Stimulated activated CD4-positive, alpha-beta T cell treated with anti-CD3 and anti-CD28 coated beads, Interleukin-1b, Interleukin-23, amount 100 ng/mL, for 1 hour (primary cell): Measurements from ENCODE around the gene MRPS18C.

Experiments used
- DNase-seq, 2 donors: peaks; one replicate each; pipeline ENCODE4 v3.0.0-alpha.2; 2020; ENCODE audit warnings: low read depth in 2 of 2

Gene MRPS18C

DNA sequence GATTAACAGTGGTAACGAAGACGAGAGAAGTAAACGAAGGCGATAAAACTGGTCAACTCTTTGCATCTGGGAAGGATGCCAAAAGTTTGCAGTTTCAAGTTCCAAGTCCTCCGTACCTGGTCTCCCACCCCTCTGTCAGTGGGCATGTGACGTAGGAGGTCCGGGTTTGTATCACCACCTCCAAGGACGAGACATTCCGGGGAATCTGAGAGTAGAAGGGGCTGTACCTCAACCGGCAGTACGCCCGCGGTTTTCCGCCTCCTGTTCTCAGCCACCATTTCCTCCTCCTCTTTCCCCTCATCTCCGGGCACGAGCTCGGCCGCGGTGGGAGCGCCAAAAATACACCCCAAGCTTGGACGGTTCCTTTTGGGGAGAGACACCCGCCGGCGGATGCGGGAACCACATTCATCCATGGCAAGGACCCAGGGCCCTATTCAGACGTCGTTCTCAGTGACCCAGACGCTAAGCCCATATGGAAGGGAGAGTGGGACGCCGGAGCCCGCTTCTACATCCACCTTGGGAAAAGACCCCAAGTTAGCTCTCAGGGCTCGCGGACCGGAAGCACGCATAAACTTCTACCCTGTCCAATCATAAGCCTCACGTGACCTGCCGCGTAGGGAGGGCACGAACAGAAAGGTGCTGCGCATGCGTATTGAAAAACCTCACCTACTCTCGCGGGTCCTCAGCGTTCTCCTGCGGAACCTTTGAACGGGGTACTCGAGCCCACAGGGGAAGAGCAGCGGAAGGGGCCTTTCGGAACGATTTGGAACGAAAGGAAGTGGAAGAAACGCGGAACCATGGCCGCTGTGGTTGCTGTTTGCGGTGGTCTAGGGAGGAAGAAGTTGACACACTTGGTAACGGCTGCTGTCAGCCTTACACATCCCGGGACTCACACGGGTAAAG is at the start of gene MRPS18C, which contains the start of gene HELQ:
Gene MRPS18C (plus strand): TSS at position 778 of the 903 bp plus-strand sequence. CDS start 20 bp downstream, at position 798.
Gene HELQ (minus strand): TSS at position 543 of the 903 bp plus-strand sequence. CDS start 130 bp downstream, at position 413.
- DNase-seq = peak; percentile 68 to 90

- no peak for DNase-seq
Observed at GRCh38 chr4:83408908-83409307, 47.0 kb upstream of the MRPS18C start.

GRCh38 chr4:83413676-83414075 is 42.2 kb upstream of the MRPS18C start:
- DNase-seq = no peak

DNA sequence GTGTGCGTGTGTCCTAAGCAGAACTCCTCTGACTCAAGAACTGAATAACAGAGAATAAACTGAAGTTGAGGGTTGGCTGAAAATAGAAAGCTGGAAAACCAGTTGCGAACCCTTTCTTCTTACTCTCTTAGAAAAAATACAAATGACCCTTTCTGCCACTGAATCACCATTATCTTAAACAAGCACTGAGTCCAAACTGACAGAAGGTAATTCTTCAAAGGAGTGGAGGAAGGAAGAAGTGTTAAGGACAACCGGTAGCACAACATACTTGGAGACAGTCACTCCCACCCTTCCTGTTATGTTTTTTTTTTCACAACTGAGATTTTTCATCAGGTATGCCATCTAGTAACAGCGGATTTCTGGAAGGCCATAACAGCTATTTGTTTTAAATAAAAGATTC is 38.3 kb upstream of the MRPS18C start:
- DNase-seq = no peak

GRCh38 chr4:83418211-83418610 is 37.6 kb upstream of the MRPS18C start:
- DNase-seq = no peak

DNA sequence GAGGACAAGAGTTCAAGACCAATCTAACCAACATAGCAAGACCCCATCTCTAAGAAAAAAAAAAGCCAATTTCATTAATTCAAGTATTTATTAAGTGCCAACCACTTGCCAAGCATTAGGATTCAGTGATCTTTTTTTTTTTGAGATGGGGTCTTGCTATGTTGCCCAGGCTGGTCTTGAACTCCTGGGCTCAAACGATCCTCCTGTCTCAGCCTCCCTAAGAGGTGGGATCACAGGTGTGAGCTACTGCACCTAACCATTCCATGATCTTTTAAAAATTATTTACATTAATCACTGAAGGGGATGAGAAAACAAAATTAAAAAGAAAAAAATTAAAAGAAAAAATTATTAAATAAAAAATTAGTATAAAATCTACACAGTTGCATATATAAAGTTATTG is 24.7 kb upstream of the MRPS18C start:
- DNase-seq = no peak

DNA sequence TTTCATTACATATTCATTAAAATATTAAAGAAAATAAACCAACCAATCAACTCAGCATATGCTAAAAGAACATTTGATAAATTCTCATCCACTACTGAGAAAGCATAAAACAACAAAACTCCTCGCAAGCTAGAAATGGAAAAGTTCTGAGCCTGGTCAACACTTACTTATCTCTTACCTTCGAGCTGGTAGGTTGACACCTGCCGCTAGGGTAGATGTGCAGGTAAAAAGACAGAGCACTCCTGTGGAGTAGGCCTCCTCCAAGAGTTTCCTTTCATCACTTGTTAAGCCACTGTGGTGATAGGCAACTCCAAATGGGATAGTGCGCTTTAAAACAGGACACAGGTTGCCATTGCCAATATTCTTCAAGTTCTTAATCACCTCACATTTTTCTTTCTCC is 19.2 kb upstream of the MRPS18C start:
- DNase-seq = no peak

DNA sequence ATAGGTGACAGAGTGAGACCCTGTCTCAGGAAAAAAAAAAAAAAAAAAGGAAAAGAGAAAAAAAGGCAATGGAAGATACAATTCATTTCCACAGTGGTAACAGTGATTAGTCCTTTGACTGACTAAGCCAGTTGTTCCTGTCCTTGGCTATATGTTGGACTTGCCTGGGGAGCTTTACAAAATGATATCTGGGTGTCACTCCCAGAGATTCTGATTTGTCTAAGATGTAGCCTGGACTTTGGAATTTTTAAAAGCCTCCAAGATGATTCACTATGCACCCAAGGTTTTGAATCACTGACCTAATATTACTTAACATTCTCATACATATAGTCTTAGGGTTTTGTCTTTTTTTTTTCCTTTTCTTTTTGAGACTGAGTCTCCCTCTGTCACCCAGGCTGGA is 17.1 kb upstream of the MRPS18C start:
- DNase-seq = no peak

DNA sequence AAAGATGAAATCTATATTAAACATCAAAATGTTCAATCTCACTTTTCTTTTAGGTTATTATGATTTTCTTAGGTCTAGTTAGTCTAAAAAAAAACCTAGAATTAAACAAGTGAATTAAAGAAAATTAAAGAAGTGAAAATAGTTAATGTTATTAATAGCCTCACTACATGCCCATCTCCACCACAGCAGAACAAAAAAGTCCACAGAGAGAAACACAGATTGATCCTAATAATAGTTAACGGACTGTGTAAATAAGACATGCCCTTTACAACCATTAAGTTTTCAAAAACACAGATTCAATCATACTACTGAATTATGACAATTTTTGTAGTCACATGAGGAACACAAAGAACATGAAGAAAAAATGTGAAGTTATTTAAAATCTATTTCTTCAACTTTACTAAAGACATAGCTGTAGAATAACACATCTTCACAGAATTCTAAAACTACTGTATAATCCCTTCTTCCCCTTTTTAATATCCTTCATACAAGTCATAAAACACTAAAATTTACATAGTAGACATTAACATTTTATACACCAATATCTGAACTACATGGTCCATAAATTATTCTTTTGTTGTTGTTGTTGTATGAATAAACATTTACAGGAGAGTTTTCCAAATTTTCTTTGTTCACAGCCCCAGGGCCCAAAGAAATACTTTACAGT is 15.6 kb upstream of the MRPS18C start:
- no peak for DNase-seq

- DNase-seq = no peak
Observed at GRCh38 chr4:83440899-83441298, 15.0 kb upstream of the MRPS18C start.

GRCh38 chr4:83449009-83449408 is 6.8 kb upstream of the MRPS18C start:
- no peak for DNase-seq

GRCh38 chr4:83454686-83455085 is 1.2 kb upstream of the MRPS18C start:
- DNase-seq = no peak

DNA sequence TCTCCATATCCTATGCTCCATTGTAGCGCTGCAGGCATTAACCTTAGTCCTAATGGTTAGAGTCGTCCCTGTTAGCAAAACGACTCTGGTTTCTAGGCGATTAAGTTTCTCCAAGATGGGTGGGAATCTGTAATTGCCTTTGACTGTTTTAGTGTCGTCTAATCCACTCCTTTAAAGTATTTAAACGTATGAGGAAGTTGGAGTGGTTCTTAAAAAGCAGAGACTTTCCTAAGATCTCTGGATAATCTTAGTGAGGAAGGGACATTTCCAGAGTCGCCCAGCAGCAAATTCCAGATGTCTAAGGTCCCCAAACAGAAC is 285 bp downstream of the MRPS18C start:
- DNase-seq = no peak

DNA sequence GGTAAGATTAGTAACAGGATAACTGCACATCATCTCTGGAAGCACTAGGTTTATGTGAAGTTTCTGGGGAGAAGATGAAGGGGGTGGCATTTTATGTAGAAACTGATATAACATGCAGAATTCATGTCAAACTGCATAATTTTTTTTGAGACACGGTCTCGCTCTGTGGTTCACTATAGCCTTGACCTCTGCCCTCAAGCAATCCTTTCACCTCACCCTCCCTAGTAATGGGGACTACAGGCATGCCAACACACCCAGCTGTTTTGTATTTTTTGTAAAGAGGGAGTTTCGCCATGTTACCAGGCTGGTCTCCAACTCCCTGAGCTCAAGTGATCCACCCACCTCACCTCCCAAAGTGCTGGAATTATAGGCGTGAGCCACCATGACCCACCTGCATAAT is 17.6 kb downstream of the MRPS18C start:
- no peak for DNase-seq

DNA sequence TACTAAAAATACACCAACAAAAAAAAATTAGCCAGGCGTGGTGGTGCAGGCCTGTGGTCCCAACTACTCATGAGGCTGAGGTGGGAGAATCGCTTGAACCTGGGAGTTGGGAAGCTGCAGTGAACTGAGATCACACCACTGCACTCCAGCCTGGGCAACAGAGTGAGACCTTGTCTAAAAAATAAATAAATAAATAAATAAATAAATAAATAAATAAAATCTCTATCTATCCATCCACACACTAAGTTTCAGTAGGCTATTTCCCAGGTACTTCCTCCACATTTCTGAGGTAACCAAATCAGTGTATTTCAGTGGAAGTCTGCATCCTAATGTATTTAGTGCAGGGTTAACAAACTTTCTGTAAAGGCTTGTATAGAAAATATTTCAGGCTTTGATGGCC is 18.1 kb downstream of the MRPS18C start:
- DNase-seq = no peak

- peak; percentile 83 to 90 for DNase-seq
Observed at GRCh38 chr4:83484500-83485461, 28.9 kb downstream of the MRPS18C start, which contains the start of gene ABRAXAS1. ABRAXAS1 (minus strand) TSS chr4:83485100; CDS start chr4:83485072, 28 bp downstream.

GRCh38 chr4:83486457-83487129 is 30.7 kb downstream of the MRPS18C start:
- no peak for DNase-seq

- DNase-seq = no peak
Observed at GRCh38 chr4:83489711-83490326, 34.0 kb downstream of the MRPS18C start.

DNA sequence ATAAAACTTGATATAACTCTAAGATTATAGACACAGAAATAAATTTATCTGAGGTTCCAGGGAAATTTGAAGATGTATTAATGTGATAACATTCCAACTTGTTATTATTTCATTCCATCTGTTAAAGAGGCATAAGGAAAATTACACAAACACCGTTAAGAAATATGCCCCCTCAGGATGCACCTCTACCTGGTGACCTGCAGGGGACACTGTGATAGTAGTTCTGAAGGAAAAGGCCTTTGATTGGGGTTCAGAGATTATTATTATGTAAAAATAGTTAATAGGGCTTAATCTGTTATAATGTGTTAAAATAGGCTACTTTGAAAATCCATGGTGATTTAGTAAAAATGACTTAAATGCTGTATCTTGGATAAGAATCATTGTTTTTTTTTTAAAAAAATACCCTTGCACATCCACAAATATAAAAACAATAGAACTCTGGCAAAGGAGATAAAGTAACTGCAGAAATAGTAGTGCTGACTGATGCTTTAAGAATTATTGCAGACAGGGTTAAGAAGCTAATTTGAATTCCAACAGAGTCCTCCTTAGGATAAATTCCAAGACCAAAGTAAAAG is 35.1 kb downstream of the MRPS18C start:
- DNase-seq = no peak
